Limb (tissue), 2 donors: Measurements from ENCODE around the gene PAIP1.
"Not testable (repeated sequence)": the region's sequence is repeated elsewhere in the genome, so short reads cannot be mapped to it uniquely, and the experiment has no call there.

Source experiments
- DNase-seq, 2 donors: peaks; one replicate each; pipeline ENCODE4 v3.0.0-alpha.2; 2016; ENCODE audit errors: extremely low spot score in 2 of 2

PAIP1 gene

DNA sequence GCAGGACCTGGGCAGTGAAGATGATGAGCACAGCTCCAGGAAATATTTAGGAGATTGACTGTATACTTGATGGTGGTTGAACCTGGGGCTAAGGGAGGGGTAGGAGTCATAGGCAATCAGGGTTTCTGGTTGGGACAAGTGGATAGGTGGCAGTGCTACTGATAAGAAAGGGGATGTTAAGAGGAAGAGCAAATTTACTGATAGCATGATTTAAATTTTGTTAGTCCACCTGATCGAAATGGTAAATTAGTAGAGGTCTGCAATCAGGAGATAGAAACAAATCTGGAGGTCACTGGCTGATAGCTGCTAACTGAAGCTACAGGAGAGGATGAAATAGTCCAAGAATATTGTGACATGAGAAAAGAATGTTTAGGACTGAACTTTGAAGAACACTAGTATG lies 36.3 kb downstream of the PAIP1 start:
- no peak for DNase-seq

DNA sequence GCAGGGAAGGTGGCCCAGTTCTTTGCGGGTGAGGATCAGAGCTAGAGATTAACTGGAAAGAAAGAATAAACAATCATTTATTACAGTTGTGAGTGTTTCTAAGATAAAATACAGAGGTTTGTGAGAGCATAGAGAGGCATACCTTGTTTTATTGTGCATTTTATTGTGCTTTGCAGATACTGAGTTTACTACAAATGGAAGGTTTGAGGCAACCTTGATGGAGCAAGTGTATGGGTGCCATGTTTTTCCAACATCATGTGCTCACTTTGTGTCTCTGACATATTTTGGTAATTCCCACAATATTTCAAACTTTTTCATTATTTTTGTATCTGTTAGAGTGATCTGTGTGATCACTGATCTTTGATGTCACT lies 41.2 kb downstream of the PAIP1 start:
- DNase-seq: no peak

DNA sequence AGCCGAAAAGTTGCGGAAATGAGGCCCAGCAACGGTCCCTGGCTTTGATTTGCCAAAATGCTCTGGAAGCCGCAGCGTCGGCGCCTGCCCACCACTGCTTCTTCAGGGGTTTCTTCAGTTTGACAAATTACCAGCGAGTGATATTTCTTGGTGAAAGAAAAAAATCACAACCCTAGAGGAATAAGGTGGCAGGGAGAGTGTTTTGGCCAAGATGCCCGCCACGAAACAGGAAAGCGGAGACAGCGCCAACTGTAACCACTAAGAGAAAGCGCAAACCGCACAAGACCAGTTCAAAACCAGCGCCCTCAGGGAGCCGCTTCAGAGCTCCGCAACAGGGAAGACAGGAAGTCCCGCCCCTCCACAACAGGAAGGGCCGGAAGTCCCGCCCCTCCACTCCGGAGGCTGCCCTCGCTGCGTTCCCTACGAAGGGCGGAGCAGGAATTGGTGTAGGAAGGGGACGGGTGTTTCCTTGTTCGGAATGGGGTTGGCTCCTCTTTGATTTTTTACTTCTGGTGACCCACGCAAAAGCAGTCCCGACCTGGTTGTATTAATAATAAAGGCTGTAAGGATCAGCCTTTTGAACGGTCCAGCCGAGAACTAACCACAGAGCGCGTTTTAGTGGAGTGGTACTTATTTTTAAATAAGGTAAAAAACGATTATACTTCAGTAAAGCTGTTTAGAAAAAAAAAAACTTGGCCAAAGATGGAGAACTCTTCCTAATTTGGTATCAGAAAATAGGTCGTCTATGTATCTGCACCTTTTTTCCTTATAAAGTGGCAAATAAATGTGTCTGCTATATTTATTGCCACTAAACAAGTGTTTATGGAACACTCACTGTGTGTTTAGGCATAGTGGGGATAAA lies 41.8 kb downstream of the PAIP1 start, which contains the start of gene C5orf34:
TSS of gene C5orf34 (minus strand) at position 333 of the 862 bp plus-strand sequence. CDS start 5,809 bp downstream, outside the sequence.
- peak; percentile 97 to 98 for DNase-seq

DNA sequence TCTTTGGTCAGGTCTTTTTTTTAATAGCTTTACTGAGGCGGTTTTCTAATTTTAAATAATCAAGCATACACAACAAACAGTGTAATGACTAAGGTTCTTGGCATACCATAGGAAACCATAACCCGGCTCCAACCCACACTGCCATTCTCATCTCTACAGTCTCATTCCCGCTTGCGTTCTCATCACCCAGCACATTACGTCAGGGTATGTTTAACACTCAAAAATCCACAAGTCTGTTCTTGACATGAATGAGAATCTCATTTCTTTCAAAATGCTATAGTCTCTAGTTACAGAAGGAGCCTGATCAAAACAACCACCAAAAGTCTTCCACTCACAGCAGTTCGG lies 42.4 kb downstream of the PAIP1 start:
- DNase-seq: no peak

DNA sequence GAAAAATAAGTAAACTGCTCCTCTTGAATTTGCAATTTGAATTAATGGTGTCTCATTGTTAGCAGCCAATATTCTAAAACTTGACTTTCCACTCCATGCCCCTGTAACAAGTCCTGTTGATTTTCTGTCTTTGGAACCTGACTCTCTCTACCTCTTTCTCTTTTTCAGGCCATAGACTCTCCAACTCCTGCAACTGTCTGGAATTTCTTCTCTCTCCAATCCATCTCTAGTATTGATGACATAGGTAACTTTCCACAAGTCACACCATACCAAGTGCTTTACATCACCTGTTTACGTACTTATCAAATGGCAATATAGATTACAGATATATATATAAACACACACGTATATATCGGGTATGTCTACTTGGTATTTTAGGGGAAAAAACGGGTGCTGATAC lies 42.9 kb downstream of the PAIP1 start:
- DNase-seq: no peak

DNA sequence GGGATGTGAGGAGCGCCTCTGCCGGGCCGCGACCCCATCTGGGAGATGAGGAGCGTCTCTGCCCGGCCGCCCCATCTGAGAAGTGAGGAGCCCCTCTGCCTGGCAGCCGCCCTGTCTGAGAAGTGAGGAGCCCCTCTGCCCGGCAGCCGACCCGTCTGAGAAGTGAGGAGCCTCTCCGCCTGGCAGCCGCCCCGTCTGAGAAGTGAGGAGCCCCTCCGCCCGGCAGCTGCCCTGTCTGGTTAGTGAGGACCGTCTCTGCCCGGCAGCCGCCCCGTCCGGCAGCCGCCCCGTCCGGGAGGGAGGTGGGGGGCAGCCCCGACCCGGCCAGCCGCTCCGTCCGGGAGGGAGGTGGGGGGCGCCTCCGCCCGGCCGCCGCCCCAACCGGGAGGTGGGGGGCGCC lies 45.8 kb downstream of the PAIP1 start:
- DNase-seq: not testable (repeated sequence)

DNA sequence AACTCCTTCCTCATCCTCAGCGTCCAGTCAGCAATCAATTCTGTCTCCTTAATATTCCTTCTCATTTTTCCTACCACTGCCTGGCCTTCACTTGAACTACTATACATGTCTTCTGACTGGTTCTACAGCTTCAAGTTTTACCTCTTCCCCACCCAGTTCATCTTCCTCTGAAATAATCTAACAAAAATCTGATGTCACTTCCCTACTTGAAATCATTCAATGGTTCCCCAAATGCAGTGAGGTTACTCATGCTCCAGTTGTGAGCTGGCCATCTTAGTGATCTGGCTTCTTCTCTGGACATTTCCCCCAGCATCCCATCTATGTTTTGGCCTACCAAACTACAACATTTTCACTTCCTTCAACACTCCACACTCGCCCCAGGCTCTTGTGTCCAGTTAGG lies 58.3 kb downstream of the PAIP1 start:
- DNase-seq: no peak

DNA sequence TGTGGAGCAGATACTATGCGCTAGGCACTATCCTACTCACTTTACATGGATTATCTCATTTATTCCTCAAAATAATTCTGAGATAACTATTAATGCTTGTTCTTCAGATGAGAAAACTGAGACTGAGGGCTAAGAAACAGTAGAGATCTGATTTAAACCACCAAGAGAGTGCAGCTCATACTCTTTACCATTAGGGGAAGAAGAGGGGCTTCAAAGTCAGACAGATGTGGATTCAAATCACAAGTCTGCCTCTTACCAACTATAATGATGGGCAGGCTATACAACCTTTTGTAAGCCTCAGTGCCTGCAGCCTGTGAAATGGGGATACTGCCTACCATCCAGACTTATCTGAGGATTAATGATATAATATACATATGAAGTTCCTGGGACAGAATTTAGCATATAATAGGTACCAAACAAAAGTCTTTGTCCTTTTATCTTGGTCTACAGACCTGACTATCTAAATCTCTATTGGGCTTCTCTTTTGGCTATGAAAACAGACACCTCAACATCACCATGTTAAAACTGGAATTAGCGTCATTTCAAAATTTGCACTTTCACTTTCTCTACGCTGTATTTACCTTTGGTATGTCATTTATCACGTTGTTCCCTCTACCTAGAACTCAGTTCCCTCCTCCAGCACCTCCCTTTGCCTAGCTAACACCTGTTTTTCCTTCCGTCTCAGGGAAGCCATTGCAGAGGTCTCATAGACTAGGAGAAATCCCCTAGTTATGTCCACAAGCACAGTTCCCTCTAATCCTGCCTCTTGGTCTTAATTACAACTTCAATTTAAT lies 59.4 kb downstream of the PAIP1 start:
- no peak for DNase-seq

DNA sequence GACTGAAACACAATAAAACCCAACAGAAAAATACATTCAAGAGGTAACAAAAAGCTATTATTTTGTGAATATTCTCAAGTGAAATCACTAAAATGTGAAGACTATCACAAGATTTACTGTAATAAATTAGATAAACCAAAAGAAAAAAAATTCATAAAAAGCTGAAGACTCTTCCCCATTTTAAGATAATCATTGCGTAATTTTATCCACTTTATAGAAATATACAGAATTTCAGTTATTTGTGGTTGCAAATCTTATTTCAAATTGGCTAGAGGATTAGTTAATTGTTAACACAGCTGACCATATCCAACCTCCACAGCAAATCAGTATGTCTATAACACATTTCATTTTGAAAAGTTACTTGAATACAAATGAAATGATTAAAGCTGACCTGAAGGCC lies 65.6 kb downstream of the PAIP1 start:
- DNase-seq: no peak

DNA sequence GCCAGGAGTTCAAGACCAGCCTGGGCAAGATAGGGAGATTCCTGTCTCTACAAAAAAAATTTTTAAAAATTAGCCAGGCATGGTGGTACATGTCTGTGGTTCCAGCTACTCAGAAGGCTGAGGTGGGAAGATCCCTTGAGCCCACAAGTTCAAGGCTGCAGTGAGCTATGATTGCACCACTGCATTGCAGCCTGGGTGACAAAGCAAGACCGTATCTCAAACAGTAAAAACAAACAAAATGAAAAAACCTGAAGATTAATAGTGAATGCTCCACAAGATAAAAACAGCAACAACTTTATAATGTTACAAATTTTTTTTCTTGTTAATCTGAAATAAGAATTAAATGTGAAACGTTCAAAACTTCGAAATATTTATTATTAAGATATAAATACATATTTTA lies 70.5 kb downstream of the PAIP1 start:
- no peak for DNase-seq

DNA sequence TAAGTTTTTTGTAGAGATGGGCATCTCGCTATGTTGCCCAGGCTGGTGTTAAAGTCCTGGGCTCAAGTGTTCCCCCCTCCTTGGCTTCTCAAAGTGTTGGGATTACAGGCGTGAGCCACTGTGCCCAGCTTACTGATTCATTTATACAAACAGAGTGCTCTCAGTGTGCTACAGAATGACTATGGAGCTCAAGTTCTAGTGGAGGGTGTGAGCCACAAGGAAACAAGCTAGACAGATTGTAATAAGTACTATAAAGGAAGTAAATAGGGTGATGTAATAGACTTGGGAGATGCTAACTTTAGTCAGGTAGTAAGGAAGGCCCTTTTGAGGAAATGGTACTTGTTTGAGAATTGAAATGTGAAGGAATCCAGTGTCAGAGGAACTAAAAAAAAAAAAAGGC lies 71.5 kb downstream of the PAIP1 start:
- no peak for DNase-seq

DNA sequence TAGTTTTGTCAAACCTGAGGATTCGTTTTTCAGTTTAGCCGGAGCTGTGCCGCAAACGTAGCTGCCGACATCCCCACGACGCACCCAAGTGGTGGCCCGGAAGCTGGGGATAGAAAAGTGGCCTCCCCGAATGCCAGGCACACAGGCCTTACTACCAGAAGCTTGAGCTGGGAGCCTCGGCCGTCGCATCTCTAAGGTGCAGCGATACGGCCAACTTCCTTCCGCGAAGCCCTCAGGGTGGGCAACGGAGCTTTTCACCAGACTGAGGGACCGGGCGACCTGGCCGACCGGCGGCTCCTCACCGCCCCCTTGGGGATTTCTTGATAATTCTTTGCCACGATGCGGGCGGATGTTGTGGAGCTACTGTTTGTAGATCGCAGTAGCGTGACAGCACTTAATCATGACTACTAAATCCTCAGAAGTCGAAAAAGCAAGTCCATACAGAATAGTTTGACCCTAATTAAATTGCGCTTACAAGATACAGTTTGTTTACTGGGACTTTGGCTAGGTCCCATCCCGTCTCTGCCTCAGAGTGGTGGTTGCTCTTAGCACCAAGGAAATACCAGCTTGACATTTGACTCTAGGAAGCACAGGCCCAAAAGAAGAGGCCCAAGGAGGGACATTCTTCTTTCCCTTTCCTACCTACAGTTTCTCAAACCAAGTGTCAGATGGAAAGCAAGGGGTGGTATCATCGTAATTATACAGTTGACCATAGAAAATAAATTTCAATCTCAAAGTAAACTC lies 72.6 kb downstream of the PAIP1 start:
- DNase-seq: peak; percentile 81 to 88

DNA sequence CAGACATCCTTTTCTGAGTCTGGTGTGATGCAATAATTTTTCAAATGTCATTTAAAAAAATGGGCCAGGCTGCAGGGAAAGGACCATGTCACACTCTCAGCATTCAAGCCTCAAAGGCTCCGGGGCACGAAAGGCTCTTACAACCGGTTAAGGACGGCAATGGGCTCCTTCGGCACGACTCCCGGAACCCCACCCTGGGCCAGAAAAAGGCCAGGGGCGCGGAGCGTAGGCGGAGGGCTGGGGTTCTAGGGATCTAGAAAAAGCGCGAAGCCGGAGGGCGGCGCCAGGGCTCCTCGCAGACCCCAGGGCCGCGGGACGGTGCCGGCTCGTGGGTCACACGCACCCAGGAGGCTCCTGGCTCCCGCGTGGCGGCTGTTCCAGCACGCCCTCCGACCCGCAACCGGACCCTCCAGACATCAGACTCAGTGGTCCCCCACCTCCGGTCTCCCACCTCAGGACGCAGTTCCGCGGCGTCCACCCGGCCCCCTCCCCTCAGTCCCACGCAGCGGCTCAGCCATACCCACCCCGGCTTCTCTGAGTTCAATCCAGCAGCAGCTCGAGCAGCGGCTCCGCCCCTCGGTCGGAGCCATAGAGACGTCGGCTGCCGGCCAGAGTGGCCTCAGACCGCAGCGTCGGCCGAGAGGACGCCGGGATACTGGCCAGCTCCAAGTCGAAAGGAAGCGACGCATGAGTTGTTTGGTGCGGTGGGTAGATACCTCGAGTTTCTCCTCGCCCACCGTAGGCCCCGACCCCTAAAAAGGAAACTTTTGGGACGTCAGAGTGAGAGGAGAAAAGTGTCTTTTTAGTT lies 73.4 kb downstream of the PAIP1 start, which contains the start of gene TMEM267:
TSS of gene TMEM267 (minus strand) at position 568 of the 808 bp plus-strand sequence. CDS start 29,896 bp downstream, outside the sequence.
- peak; percentile 93 to 94 for DNase-seq

DNA sequence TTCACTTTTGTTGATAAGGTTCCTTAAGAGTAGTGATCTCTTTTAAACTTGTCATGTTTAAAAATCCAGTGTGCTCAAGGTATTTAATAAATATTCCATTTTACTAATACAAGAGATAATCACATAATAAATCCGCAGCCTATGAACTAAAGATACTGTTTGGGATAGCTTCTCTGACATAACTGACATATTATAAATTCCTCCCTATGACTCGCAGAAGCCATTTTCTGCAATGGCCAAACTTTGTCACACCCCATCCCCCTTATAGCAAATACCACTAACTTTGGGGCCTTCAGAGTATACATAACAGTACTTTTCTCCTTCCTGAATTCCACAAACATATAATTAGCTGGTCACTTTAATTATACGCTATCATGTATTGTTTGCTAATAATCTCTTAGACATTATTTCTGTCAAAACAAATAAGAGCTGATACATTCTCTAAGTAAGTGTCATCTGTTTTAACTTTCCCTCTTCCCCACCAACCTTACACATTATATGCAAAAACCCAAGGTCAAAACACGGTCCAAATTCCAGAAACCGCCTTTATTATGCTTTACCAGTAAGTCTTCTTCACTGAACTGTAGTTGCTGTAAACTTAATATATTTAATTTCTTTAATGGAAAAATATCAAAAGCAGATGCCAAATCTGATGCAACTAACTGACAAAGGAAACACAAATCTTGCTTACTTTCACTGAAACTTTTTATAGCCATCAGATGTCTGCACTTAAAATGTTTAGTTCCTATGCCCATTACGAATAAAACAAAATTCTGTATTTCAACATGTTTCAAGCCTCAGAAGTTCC lies 74.2 kb downstream of the PAIP1 start:
- DNase-seq: no peak
